ENCODE data around the gene NCK1. TPM values are rescaled to one million over a fixed set of nuclear protein-coding genes. Genes with fewer than 3 reads are reported as not detected.

Gene NCK1
- total RNA-seq, 1 experiment from 2014 or later, result 25.6 TPM

- ChIA-PET CTCF (interaction anchor here (1.1 to 2.7 kb wide), 4 partner anchors 56 to 883 kb away, joined by 3 to 9 read pairs (median 5); partner anchors contain the start of gene STAG1), POLR2A (interaction anchor here (0.9 to 1.1 kb wide), 2 partner anchors 96 to 205 kb away, joined by 4 to 8 read pairs; partner anchors contain the start of genes NCK1 and STAG1), RAD21 (ENCODE audit: low non-redundant PET in 1 of 2, low total read pairs in 2 of 2, uncharacterized antibody in 2 of 2, unreplicated experiment in 2 of 2) (no interaction called here)
- intact Hi-C loops (cut with micrococcal nuclease), result loop anchor here (5.0 kb wide), 1 partner anchor 96 kb away; the partner anchor contains the start of gene NCK1
- Histone ChIP-seq H3K9ac (ENCODE audit: low read length) (no peak within 1 kb of the TSS), H3K27me3 (ENCODE audit: insufficient read depth, low read length) (no peaks in the 10 kb centered on the region), H4K20me1 (ENCODE audit: insufficient read depth) (no peaks in the 10 kb centered on the region), H3K9me2 (ENCODE audit: insufficient read depth) (no peaks in the 10 kb centered on the region), H3K79me2 (ENCODE audit: insufficient read depth, low read length) (no peaks in the 10 kb centered on the region), H2AFZ (ENCODE audit: low read depth, low read length, poor library complexity, severe bottlenecking) (no peak within 1 kb of the TSS), H3K4me2 (ENCODE audit: low read length) (peak within 1 kb of the TSS; percentile 8; the same call in 1 of the 2 replicates), H3K9me3 (ENCODE audit: control insufficient read depth in 1 of 2, insufficient read depth in 1 of 2, low read depth in 1 of 2, low read length in 2 of 2) (no peaks in the 10 kb centered on the region), H3K27ac (ENCODE audit: low read depth, low read length) (no peak within 1 kb of the TSS), H3K4me1 (ENCODE audit: control insufficient read depth in 1 of 2, insufficient read depth in 2 of 2, low read length in 2 of 2) (peaks cover 46 to 71% of the 10 kb centered on the region in 2 experiments), H3K36me3 (ENCODE audit: control insufficient read depth in 1 of 2, insufficient read depth in 2 of 2, low read length in 2 of 2) (no peaks in the 10 kb centered on the region), H3K4me3 (replicated peaks in 1 of 2; ENCODE audit: low read depth in 1 of 2, low read length in 2 of 2) (peak within 1 kb of the TSS in 1 of 2 experiments; percentile 24; a peak in 2 of 4 replicates)
- ATAC-seq (no peak), DNase-seq (ENCODE audit: low read depth, low spot score) (peak; percentile 62)
- BruUV-seq (replicated peaks), result no TSS peak
- TF ChIP-seq EZH2phosphoT487 (IDR thresholded peaks at IDR 0.05; ENCODE audit: borderline replicate concordance) (no peak), EZH2 (IDR thresholded peaks at IDR 0.05) (no peak), YY1 (IDR thresholded peaks at IDR 0.05; ENCODE audit: extremely low read depth, insufficient replicate concordance, low read depth, low read length) (no peak), SP1 (IDR thresholded peaks at IDR 0.05; ENCODE audit: low read depth) (peak; percentile 43), POLR2AphosphoS5 (IDR thresholded peaks at IDR 0.05; ENCODE audit: low read depth, low read length) (peak; percentile 59), ZNF274 (IDR thresholded peaks at IDR 0.05; ENCODE audit: low read depth, low read length) (no peak), ZFX (IDR thresholded peaks at IDR 0.05) (no peak), RAD21 (IDR thresholded peaks at IDR 0.05; ENCODE audit: low read depth) (no peak; the same call in 1 of the 2 replicates), EGR1 (IDR thresholded peaks at IDR 0.05; ENCODE audit: low read depth) (no peak), SIN3A (IDR thresholded peaks at IDR 0.05; ENCODE audit: low read depth) (no peak), FOSL1 (IDR thresholded peaks at IDR 0.05; ENCODE audit: low read depth) (no peak), ELF1 (IDR thresholded peaks at IDR 0.05; ENCODE audit: borderline replicate concordance, low read depth) (no peak), CTCF (IDR thresholded peaks at IDR 0.05 in 2 of 3, conservative IDR thresholded peaks at IDR 0.05 in 1 of 3; ENCODE audit: borderline replicate concordance in 1 of 3, insufficient read depth in 1 of 3, low read depth in 2 of 3, low read length in 2 of 3) (no peak), TCF7L2 (IDR thresholded peaks at IDR 0.05; ENCODE audit: borderline replicate concordance, extremely low read depth, insufficient read depth, insufficient read length) (no peak), CEBPB (IDR thresholded peaks at IDR 0.05; ENCODE audit: low read depth) (peak; percentile 90), ATF3 (IDR thresholded peaks at IDR 0.05) (peak; percentile 74), REST (IDR thresholded peaks at IDR 0.05; ENCODE audit: low read depth) (no peak), MAX (IDR thresholded peaks at IDR 0.05) (0 out of 2 replicates have a peak, but pooled peaks have one; percentile 7), SRF (IDR thresholded peaks at IDR 0.05; ENCODE audit: low read depth) (no peak)
These were observed 95.8 kb downstream of the NCK1 start, which contains the start of gene IL20RB for GRCh38 chr3:136957751-136958288. Gene IL20RB (plus strand): TSS chr3:136957983. CDS start chr3:136958114, 131 bp downstream.
